ENCODE measurements around the gene GPX6. TPM values are rescaled to one million over a fixed set of nuclear protein-coding genes. Genes with fewer than 3 reads are reported as not detected.
"Not testable (repeated sequence)": the region's sequence is repeated elsewhere in the genome, so short reads cannot be mapped to it uniquely, and the experiment has no call there.

The GPX6 gene
- total RNA-seq, 1 donor from 2014 or later = not detected

- no peak overlapping the region for H3K4me3 ChIP-seq
- no peak overlapping the region for H3K27ac ChIP-seq
- no peaks in the 10 kb centered on the region for H3K9me3 ChIP-seq
- no peaks in the 10 kb centered on the region for H3K36me3 ChIP-seq
- no peaks in the 10 kb centered on the region for H3K4me1 ChIP-seq
- intact Hi-C loops (cut with DNase I) = no loop called here
- DNase-seq (ENCODE audit: low spot score in 2 of 2) = no peak
- H3K27me3 ChIP-seq = no peaks in the 10 kb centered on the region
- TF ChIP-seq CTCF (IDR thresholded peaks at IDR 0.05) = no peak
Measured at GRCh38 chr6:28485482-28485881, 30.1 kb downstream of the GPX6 start.

GRCh38 chr6:28480253-28480932 is 35.2 kb downstream of the GPX6 start:
- Histone ChIP-seq H3K27me3 (no peaks in the 10 kb centered on the region), H3K9me3 (no peaks in the 10 kb centered on the region), H3K4me1 (no peaks in the 10 kb centered on the region), H3K4me3 (no peak overlapping the region), H3K27ac (no peak overlapping the region), H3K36me3 (no peaks in the 10 kb centered on the region)
- intact Hi-C loops (cut with DNase I) = no loop called here
- TF ChIP-seq CTCF (IDR thresholded peaks at IDR 0.05) = no peak
- no peak for DNase-seq (ENCODE audit: low spot score in 2 of 2)

- H3K27me3 ChIP-seq = no peaks in the 10 kb centered on the region
- no peak for TF ChIP-seq CTCF (IDR thresholded peaks at IDR 0.05)
- H3K4me1 ChIP-seq = no peaks in the 10 kb centered on the region
- no peaks in the 10 kb centered on the region for H3K36me3 ChIP-seq
- no peaks in the 10 kb centered on the region for H3K9me3 ChIP-seq
- intact Hi-C loops (cut with DNase I) = no loop called here
- no peak for DNase-seq (ENCODE audit: low spot score in 2 of 2)
- no peak overlapping the region for H3K4me3 ChIP-seq
- H3K27ac ChIP-seq = no peak overlapping the region
Measured at GRCh38 chr6:28478518-28478917, 37.1 kb downstream of the GPX6 start.

- no peak overlapping the region for H3K4me3 ChIP-seq
- H3K9me3 ChIP-seq = no peaks in the 10 kb centered on the region
- no peak for TF ChIP-seq CTCF (IDR thresholded peaks at IDR 0.05)
- no peaks in the 10 kb centered on the region for H3K27me3 ChIP-seq
- DNase-seq (ENCODE audit: low spot score in 2 of 2) = no peak
- H3K27ac ChIP-seq = no peak overlapping the region
- intact Hi-C loops (cut with DNase I) = no loop called here
- H3K36me3 ChIP-seq = no peaks in the 10 kb centered on the region
- no peaks in the 10 kb centered on the region for H3K4me1 ChIP-seq
Measured at GRCh38 chr6:28474441-28475219, 41.0 kb downstream of the GPX6 start.

- H3K4me3 ChIP-seq; intact Hi-C loops (cut with DNase I); H3K27ac ChIP-seq; H3K9me3 ChIP-seq; H3K27me3 ChIP-seq; DNase-seq (ENCODE audit: low spot score in 2 of 2); H3K36me3 ChIP-seq; H3K4me1 ChIP-seq: not testable (repeated sequence)
Measured at GRCh38 chr6:28469153-28469745, 46.3 kb downstream of the GPX6 start.

- no peak for DNase-seq (ENCODE audit: low spot score in 2 of 2)
- Histone ChIP-seq H3K27me3 (no peaks in the 10 kb centered on the region), H3K27ac (no peak overlapping the region), H3K36me3 (no peaks in the 10 kb centered on the region), H3K4me1 (no peaks in the 10 kb centered on the region), H3K9me3 (no peaks in the 10 kb centered on the region), H3K4me3 (no peak overlapping the region)
- no peak for TF ChIP-seq CTCF (IDR thresholded peaks at IDR 0.05)
- intact Hi-C loops (cut with DNase I) = no loop called here
Measured at GRCh38 chr6:28468056-28468455, 47.5 kb downstream of the GPX6 start.
